ENCODE data around the gene SLC16A12. TPM values are rescaled to one million over a fixed set of nuclear protein-coding genes. Genes with fewer than 3 reads are reported as not detected.
A peak's percentile ranks its signal among the peaks of the same experiment; 100 is the strongest.

SLC16A12 gene
- total and polyA plus RNA-seq, 10 of the 15 experiments (the other 5 are each of a cell fraction or from before 2014, with no cell fraction given), result not detected

DNA sequence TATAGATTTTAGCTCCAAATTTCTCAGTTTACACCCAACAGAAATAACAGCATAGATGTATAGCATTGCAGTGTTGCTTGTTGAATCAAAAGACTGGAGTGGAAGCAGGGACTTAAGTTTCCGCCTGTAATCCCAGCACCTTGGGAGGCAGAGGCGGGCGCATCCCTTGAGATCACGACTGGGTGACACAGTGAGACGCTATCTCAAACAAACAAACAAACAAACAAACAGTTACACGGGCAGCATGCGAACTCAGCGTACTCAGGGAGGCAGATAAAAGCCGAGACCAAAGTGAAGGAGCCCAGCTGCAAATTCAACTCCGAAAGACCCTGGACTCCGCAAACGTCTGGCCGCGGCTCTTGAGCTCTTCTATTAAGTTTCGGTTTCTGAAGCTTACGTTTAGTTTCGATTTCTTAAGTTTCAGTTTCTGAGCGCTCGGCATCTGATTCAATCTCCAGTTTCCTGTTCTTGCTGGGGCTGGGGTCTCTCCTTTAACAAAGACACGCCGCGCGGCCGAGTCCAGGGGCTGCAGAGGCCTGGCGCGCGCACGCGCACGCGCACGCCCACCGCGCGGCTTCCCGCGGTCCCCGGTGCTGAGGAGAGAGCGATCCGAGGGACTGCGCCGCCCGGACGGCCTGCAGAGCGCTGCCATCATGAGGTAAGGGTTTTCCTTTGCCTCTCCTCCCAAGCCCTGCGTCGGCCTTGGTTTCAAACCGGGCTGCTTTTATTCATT is 121.1 kb downstream of the SLC16A12 start, which contains the start of gene IFIT5 (continued):
- TF ChIP-seq, protein P1, sequence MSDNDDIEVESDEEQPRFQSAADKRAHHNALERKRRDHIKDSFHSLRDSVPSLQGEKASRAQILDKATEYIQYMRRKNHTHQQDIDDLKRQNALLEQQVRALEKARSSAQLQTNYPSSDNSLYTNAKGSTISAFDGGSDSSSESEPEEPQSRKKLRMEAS (IDR thresholded peaks at IDR 0.05; ENCODE audit: low read depth, low read length), result no peak
- peak; percentile 27; the same call in 1 of the 2 replicates for TF ChIP-seq ATF7 (IDR thresholded peaks at IDR 0.05; ENCODE audit: low read depth)
- TF ChIP-seq, protein P2, sequence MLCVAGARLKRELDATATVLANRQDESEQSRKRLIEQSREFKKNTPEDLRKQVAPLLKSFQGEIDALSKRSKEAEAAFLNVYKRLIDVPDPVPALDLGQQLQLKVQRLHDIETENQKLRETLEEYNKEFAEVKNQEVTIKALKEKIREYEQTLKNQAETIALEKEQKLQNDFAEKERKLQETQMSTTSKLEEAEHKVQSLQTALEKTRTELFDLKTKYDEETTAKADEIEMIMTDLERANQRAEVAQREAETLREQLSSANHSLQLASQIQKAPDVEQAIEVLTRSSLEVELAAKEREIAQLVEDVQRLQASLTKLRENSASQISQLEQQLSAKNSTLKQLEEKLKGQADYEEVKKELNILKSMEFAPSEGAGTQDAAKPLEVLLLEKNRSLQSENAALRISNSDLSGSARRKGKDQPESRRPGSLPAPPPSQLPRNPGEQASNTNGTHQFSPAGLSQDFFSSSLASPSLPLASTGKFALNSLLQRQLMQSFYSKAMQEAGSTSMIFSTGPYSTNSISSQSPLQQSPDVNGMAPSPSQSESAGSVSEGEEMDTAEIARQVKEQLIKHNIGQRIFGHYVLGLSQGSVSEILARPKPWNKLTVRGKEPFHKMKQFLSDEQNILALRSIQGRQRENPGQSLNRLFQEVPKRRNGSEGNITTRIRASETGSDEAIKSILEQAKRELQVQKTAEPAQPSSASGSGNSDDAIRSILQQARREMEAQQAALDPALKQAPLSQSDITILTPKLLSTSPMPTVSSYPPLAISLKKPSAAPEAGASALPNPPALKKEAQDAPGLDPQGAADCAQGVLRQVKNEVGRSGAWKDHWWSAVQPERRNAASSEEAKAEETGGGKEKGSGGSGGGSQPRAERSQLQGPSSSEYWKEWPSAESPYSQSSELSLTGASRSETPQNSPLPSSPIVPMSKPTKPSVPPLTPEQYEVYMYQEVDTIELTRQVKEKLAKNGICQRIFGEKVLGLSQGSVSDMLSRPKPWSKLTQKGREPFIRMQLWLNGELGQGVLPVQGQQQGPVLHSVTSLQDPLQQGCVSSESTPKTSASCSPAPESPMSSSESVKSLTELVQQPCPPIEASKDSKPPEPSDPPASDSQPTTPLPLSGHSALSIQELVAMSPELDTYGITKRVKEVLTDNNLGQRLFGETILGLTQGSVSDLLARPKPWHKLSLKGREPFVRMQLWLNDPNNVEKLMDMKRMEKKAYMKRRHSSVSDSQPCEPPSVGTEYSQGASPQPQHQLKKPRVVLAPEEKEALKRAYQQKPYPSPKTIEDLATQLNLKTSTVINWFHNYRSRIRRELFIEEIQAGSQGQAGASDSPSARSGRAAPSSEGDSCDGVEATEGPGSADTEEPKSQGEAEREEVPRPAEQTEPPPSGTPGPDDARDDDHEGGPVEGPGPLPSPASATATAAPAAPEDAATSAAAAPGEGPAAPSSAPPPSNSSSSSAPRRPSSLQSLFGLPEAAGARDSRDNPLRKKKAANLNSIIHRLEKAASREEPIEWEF (IDR thresholded peaks at IDR 0.05; ENCODE audit: insufficient replicate concordance, low read depth, low read length), result no peak
- TF ChIP-seq CBFB (IDR thresholded peaks at IDR 0.05; ENCODE audit: low read depth), result no peak
- TF ChIP-seq SMAD5 (IDR thresholded peaks at IDR 0.05; ENCODE audit: low read depth), result no peak
- TF ChIP-seq JUNB (IDR thresholded peaks at IDR 0.05), result no peak
- TF ChIP-seq MXI1 (IDR thresholded peaks at IDR 0.05; ENCODE audit: low read depth, low read length), result peak; percentile 37; the same call in 1 of the 2 replicates
- TF ChIP-seq MYB (IDR thresholded peaks at IDR 0.05; ENCODE audit: borderline replicate concordance, low read depth, low read length), result no peak
- TF ChIP-seq RB1 (IDR thresholded peaks at IDR 0.05; ENCODE audit: borderline replicate concordance), result peak; percentile 34; the same call in 1 of the 2 replicates
- TF ChIP-seq, protein P3, sequence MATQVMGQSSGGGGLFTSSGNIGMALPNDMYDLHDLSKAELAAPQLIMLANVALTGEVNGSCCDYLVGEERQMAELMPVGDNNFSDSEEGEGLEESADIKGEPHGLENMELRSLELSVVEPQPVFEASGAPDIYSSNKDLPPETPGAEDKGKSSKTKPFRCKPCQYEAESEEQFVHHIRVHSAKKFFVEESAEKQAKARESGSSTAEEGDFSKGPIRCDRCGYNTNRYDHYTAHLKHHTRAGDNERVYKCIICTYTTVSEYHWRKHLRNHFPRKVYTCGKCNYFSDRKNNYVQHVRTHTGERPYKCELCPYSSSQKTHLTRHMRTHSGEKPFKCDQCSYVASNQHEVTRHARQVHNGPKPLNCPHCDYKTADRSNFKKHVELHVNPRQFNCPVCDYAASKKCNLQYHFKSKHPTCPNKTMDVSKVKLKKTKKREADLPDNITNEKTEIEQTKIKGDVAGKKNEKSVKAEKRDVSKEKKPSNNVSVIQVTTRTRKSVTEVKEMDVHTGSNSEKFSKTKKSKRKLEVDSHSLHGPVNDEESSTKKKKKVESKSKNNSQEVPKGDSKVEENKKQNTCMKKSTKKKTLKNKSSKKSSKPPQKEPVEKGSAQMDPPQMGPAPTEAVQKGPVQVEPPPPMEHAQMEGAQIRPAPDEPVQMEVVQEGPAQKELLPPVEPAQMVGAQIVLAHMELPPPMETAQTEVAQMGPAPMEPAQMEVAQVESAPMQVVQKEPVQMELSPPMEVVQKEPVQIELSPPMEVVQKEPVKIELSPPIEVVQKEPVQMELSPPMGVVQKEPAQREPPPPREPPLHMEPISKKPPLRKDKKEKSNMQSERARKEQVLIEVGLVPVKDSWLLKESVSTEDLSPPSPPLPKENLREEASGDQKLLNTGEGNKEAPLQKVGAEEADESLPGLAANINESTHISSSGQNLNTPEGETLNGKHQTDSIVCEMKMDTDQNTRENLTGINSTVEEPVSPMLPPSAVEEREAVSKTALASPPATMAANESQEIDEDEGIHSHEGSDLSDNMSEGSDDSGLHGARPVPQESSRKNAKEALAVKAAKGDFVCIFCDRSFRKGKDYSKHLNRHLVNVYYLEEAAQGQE (IDR thresholded peaks at IDR 0.05; ENCODE audit: low read depth, low read length), result no peak
- TF ChIP-seq SMARCA5 (IDR thresholded peaks at IDR 0.05), result 0 out of 2 replicates have a peak, but pooled peaks have one; percentile 54
- 0 out of 3 replicates have a peak, but pooled peaks have one; percentile 53 for TF ChIP-seq POU2F2 (IDR thresholded peaks at IDR 0.05; ENCODE audit: borderline replicate concordance, low read depth, low read length)
- TF ChIP-seq CBX3 (IDR thresholded peaks at IDR 0.05; ENCODE audit: borderline replicate concordance, low read depth), result no peak
- TF ChIP-seq STAT1 (conservative IDR thresholded peaks at IDR 0.05), result no peak
- TF ChIP-seq ZZZ3 (IDR thresholded peaks at IDR 0.05; ENCODE audit: control insufficient read depth, insufficient read length, low read depth), result no peak
- TF ChIP-seq HDAC6 (IDR thresholded peaks at IDR 0.05; ENCODE audit: unreplicated experiment), result no peak
- TF ChIP-seq SMC3 (IDR thresholded peaks at IDR 0.05; ENCODE audit: borderline replicate concordance, low read length), result no peak
- TF ChIP-seq, protein P4, sequence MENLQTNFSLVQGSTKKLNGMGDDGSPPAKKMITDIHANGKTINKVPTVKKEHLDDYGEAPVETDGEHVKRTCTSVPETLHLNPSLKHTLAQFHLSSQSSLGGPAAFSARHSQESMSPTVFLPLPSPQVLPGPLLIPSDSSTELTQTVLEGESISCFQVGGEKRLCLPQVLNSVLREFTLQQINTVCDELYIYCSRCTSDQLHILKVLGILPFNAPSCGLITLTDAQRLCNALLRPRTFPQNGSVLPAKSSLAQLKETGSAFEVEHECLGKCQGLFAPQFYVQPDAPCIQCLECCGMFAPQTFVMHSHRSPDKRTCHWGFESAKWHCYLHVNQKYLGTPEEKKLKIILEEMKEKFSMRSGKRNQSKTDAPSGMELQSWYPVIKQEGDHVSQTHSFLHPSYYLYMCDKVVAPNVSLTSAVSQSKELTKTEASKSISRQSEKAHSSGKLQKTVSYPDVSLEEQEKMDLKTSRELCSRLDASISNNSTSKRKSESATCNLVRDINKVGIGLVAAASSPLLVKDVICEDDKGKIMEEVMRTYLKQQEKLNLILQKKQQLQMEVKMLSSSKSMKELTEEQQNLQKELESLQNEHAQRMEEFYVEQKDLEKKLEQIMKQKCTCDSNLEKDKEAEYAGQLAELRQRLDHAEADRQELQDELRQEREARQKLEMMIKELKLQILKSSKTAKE (IDR thresholded peaks at IDR 0.05; ENCODE audit: low read depth, poor library complexity, severe bottlenecking), result no peak
